NOMO-1 (cell line): Measurements from ENCODE around the gene ITFG1.

Experiments used
- DNase-seq, 2 experiments: peaks; one replicate each; lab custom pipeline; 2025; ENCODE audit not compliant: unreplicated experiment in 2 of 2; lab: John Stamatoyannopoulos, UW

The ITFG1 gene

GRCh38 chr16:47129755-47130435 is 331.0 kb downstream of the ITFG1 start:
- DNase-seq, result no peak

GRCh38 chr16:47127541-47127940 is 333.3 kb downstream of the ITFG1 start:
- DNase-seq, result no peak

- DNase-seq, result no peak
Observed at GRCh38 chr16:47125757-47126156, 335.1 kb downstream of the ITFG1 start.

- no peak for DNase-seq
Observed at GRCh38 chr16:47113130-47113529, 347.7 kb downstream of the ITFG1 start.

GRCh38 chr16:47110939-47111338 is 349.9 kb downstream of the ITFG1 start:
- DNase-seq, result no peak

GRCh38 chr16:47109361-47109760 is 351.5 kb downstream of the ITFG1 start:
- no peak for DNase-seq
